ENCODE measurements around the gene ELMO3.
A peak's percentile ranks its signal among the peaks of the same experiment; 100 is the strongest.

ELMO3 gene

GRCh38 chr16:67237396-67238277 is 38.7 kb downstream of the ELMO3 start:
- Histone ChIP-seq H3K9ac (ENCODE audit: low read depth, low read length) (peak overlapping the region; percentile 55; the same call in 1 of the 2 replicates), H3K4me1 (ENCODE audit: insufficient read depth, low read length) (peaks cover 8% of the 10 kb centered on the region), H3K9me3 (ENCODE audit: control insufficient read depth, insufficient read depth, low read length) (no peaks in the 10 kb centered on the region), H3K36me3 (ENCODE audit: insufficient read depth, low read length) (peaks cover 3% of the 10 kb centered on the region; the same call in 1 of the 2 replicates)

DNA sequence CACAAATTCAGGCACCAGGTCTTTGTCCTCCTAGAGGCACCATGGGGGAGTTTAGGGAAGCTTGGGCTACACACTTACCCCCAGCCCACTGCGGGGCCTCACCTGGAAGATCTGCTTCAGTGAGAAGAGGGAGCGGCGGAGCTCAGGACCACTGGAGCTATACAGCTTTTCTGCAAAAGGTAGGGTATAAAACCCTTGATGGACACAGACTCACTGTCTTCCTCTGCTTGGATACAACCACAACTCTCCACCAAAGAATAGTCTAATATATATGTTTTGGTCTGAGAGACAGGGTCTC is 39.3 kb downstream of the ELMO3 start:
- peaks cover 8% of the 10 kb centered on the region for H3K4me1 ChIP-seq (ENCODE audit: insufficient read depth, low read length)
- no peaks in the 10 kb centered on the region for H3K9me3 ChIP-seq (ENCODE audit: control insufficient read depth, insufficient read depth, low read length)
- H3K9ac ChIP-seq (ENCODE audit: low read depth, low read length): no peak overlapping the region
- peaks cover 3% of the 10 kb centered on the region; the same call in 1 of the 2 replicates for H3K36me3 ChIP-seq (ENCODE audit: insufficient read depth, low read length)

GRCh38 chr16:67238806-67239470 is 40.0 kb downstream of the ELMO3 start:
- Histone ChIP-seq H3K4me1 (ENCODE audit: insufficient read depth, low read length) (peaks cover 13% of the 10 kb centered on the region), H3K36me3 (ENCODE audit: insufficient read depth, low read length) (peaks cover 3% of the 10 kb centered on the region; the same call in 1 of the 2 replicates)

DNA sequence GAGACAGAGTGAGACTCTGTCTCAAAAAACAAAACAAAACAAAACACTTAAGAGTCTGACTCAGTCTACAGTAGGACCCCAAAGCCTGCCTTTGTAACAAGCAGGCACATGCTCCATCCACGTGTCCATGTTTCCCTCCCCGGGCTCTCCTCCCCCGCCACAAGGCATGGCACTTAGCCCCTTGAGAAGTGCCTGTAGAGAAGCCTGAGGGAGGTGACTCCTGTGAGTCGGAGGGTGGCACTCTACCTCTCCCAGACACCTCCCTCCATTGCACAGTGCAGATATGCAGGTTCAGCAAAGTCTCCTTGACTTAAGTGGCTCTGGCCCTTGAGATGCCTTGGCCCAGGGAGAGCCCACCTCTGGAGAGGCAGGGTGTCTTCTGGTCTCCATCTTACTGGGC is 41.6 kb downstream of the ELMO3 start:
- H3K9ac ChIP-seq (ENCODE audit: low read depth, low read length): no peak overlapping the region
- H3K36me3 ChIP-seq (ENCODE audit: insufficient read depth, low read length): peaks cover 3% of the 10 kb centered on the region; the same call in 1 of the 2 replicates
- H3K4me1 ChIP-seq (ENCODE audit: insufficient read depth, low read length): peaks cover 28% of the 10 kb centered on the region
- H3K9me3 ChIP-seq (ENCODE audit: control insufficient read depth, insufficient read depth, low read length): no peaks in the 10 kb centered on the region

More at GRCh38 chr16:67238806-67239470, 40.0 kb downstream of the ELMO3 start:
- H3K9me3 ChIP-seq (ENCODE audit: control insufficient read depth, insufficient read depth, low read length): no peaks in the 10 kb centered on the region
- H3K9ac ChIP-seq (ENCODE audit: low read depth, low read length): no peak overlapping the region

DNA sequence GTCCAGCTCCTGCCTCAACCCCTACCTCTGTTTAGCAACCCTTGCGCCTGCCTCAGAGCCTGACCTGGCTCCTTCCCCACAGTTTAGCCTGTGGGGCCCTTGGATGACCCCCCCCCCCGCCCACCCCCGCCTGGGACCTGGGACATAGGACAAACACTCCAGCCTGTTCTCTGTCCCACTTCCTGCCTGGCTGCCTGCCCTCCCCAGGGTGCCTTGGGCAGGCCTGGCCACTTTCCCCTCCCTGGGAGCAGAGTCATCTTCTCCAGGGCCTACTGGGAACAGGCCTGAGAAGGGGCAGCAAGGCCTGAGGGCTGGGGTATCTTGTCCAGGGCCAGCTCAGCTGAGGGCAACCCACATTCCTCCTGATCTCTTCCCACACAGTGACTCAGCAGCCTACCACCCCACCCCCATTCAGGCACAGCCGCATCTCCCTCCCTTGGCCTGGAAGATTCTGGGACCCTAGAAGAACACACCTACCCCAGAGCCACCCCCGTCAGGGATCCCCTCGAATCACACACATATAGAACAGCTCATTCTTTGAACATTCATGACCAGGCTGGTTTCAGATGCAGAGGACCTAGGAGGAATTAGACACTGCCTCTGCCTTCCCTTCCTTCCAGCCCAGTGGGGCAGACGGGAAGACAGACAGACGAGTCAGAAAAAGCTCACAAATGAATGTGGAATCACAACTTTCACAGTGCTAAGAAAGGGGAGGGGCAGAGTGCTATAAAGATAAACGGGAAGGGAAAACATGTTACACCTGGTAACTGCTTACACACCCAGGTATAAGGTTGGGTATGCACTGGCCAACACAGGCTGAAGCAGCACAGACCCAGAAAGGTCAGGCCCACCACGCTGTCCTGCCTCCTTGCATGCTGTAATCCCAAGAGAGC is 42.3 kb downstream of the ELMO3 start:
- H3K9ac ChIP-seq (ENCODE audit: low read depth, low read length): no peak overlapping the region
- H3K9me3 ChIP-seq (ENCODE audit: control insufficient read depth, insufficient read depth, low read length): no peaks in the 10 kb centered on the region
- H3K4me1 ChIP-seq (ENCODE audit: insufficient read depth, low read length): peaks cover 29% of the 10 kb centered on the region
- peaks cover 3% of the 10 kb centered on the region; the same call in 1 of the 2 replicates for H3K36me3 ChIP-seq (ENCODE audit: insufficient read depth, low read length)

DNA sequence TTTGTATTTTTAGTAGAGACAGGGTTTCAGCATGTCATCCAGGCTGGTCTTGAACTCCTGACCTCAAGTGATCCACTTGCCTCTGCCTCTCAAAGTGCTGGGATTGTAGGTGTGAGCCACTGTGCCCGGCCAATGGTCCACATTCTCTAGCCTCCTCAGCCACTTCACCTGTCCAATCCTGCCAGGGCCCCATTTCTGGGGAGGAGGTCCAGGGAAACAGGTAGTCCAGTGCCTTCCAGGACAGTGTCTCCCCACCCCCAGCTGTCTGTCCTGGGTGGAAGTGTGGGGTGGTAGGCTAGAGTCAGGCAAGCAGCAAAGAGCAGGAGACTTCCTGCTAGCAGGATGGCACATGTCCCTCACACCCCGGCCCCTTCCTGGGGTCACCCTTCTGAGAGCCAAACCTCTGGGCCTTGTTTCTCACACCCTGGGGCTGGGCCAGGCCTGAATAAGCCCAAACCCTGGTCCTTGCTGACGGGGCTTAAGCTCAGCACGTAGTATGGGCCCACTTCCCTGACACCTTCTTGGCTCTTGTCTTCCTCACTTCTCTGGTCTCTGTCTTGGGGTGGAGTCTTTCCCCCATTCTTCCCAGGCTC is 43.3 kb downstream of the ELMO3 start:
- H3K4me1 ChIP-seq (ENCODE audit: insufficient read depth, low read length): peaks cover 29% of the 10 kb centered on the region
- H3K9ac ChIP-seq (ENCODE audit: low read depth, low read length): no peak overlapping the region
- H3K9me3 ChIP-seq (ENCODE audit: control insufficient read depth, insufficient read depth, low read length): no peaks in the 10 kb centered on the region
- H3K36me3 ChIP-seq (ENCODE audit: insufficient read depth, low read length): peaks cover 3% of the 10 kb centered on the region; the same call in 1 of the 2 replicates

DNA sequence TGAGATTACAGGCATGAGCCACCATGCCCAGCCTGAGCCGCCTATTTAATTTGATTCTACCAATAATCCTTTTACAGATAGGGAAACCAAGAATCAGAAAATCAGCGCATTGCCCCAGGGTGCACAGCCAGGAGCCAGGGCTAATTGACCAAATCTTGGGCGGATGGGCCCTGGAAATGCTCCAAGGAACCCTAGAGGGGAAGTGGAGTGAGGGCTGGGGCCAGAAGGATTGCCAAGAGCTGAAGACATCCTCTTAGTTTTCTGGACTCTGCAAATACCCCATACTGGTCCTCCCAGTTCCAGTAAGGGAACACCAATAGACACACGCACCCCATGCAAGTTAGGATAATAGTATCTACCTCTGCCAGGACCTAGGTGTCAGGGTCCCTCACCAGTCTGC is 44.5 kb downstream of the ELMO3 start:
- H3K36me3 ChIP-seq (ENCODE audit: insufficient read depth, low read length): peaks cover 3% of the 10 kb centered on the region; the same call in 1 of the 2 replicates
- H3K9me3 ChIP-seq (ENCODE audit: control insufficient read depth, insufficient read depth, low read length): no peaks in the 10 kb centered on the region
- peaks cover 33% of the 10 kb centered on the region for H3K4me1 ChIP-seq (ENCODE audit: insufficient read depth, low read length)
- H3K9ac ChIP-seq (ENCODE audit: low read depth, low read length): no peak overlapping the region

- no peaks in the 10 kb centered on the region for H3K9me3 ChIP-seq (ENCODE audit: control insufficient read depth, insufficient read depth, low read length)
- 0 out of 2 replicates have a peak, but pooled peaks cover under 1% of the 10 kb centered on the region for H3K36me3 ChIP-seq (ENCODE audit: insufficient read depth, low read length)
- peak overlapping the region; percentile 96; the same call in 1 of the 2 replicates for H3K9ac ChIP-seq (ENCODE audit: low read depth, low read length)
- H3K4me1 ChIP-seq (ENCODE audit: insufficient read depth, low read length): peaks cover 37% of the 10 kb centered on the region
Observed at GRCh38 chr16:67244387-67245185, 45.7 kb downstream of the ELMO3 start.

- Histone ChIP-seq H3K9ac (ENCODE audit: low read depth, low read length) (peak overlapping the region; percentile 96), H3K4me1 (ENCODE audit: insufficient read depth, low read length) (peaks cover 37% of the 10 kb centered on the region), H3K9me3 (ENCODE audit: control insufficient read depth, insufficient read depth, low read length) (no peaks in the 10 kb centered on the region), H3K36me3 (ENCODE audit: insufficient read depth, low read length) (no peaks in the 10 kb centered on the region)
Observed at GRCh38 chr16:67245186-67245585, 46.3 kb downstream of the ELMO3 start.

- peak overlapping the region; percentile 96 for H3K9ac ChIP-seq (ENCODE audit: low read depth, low read length)
- no peaks in the 10 kb centered on the region for H3K36me3 ChIP-seq (ENCODE audit: insufficient read depth, low read length)
- H3K4me1 ChIP-seq (ENCODE audit: insufficient read depth, low read length): peaks cover 37% of the 10 kb centered on the region
- H3K9me3 ChIP-seq (ENCODE audit: control insufficient read depth, insufficient read depth, low read length): no peaks in the 10 kb centered on the region
Observed at GRCh38 chr16:67245674-67246080, 46.7 kb downstream of the ELMO3 start.

DNA sequence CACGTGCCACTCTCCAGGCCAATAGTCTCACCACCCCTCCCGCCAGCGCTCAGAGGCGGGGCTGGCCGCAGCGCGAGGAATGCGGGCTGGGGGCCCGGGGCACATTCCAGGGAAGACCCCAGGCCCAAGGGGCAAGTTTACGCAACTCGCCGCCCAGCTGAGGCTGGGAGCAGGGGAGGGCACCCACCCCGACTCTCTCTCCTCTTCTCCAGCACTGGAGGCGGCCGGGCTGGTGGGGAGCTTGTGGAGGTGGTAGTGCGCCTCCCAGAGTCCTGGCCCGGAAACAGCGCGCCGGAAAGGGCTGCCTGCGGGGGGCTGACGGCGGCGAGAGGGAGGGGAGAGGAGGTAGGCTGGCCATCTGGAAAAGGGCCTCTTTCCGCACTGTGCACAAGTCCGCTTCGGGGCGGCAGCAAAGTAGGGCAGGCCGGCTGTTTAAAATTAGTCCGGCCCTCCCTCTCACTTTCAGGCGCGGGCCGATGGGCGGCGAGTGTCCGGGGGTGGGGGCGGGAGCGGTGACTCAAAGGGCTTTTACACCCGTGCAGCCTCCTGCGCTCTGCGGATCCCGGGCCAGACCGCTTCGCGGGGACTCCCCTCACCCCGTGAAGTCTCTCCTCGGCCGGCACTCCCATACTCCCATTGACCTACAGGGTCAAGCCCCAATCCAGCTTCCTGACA is 47.3 kb downstream of the ELMO3 start:
- Histone ChIP-seq H3K9ac (ENCODE audit: low read depth, low read length) (peak overlapping the region; percentile 96), H3K9me3 (ENCODE audit: control insufficient read depth, insufficient read depth, low read length) (no peaks in the 10 kb centered on the region), H3K4me1 (ENCODE audit: insufficient read depth, low read length) (peaks cover 36% of the 10 kb centered on the region), H3K36me3 (ENCODE audit: insufficient read depth, low read length) (no peaks in the 10 kb centered on the region)

GRCh38 chr16:67246756-67247191 is 47.8 kb downstream of the ELMO3 start:
- no peaks in the 10 kb centered on the region for H3K36me3 ChIP-seq (ENCODE audit: insufficient read depth, low read length)
- peaks cover 30% of the 10 kb centered on the region for H3K4me1 ChIP-seq (ENCODE audit: insufficient read depth, low read length)
- peak overlapping the region; percentile 96 for H3K9ac ChIP-seq (ENCODE audit: low read depth, low read length)
- H3K9me3 ChIP-seq (ENCODE audit: control insufficient read depth, insufficient read depth, low read length): no peaks in the 10 kb centered on the region
